ENCODE data around the gene WDR75. TPM values are rescaled to one million over a fixed set of nuclear protein-coding genes. Genes with fewer than 3 reads are reported as not detected.
A peak's percentile ranks its signal among the peaks of the same experiment; 100 is the strongest.

The WDR75 gene
- total and polyA plus RNA-seq, 4 donors, result 16.3 to 50.1 (median 23.2) TPM

DNA sequence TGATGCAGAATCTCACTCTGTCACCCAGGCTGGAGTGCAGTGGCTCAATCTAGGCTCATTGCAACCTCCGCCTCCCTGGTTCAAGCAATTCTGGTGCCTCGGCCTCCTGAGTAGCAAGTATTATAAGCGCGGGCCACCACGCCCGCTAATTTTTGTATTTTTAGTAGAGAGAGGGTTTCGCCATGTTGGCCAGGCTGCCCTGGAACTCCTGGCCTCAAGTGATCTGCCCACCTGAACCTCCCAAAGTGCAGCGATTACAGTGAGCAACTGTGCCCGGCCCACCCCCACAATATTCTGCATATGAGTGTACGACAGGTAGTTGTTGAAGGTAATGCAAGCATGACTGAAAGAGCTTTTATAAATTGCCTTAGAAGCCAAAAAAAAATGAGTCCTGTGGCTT lies 1.2 kb downstream of the WDR75 start:
- Histone ChIP-seq H3K36me3 (ENCODE audit: control insufficient read depth in 4 of 4, insufficient read depth in 4 of 4, low read length in 4 of 4) (peaks cover 0 to 4% (median 2%) of the 10 kb centered on the region in 4 donors), H3K4me1 (ENCODE audit: control insufficient read depth in 5 of 5, insufficient read depth in 5 of 5, low read length in 5 of 5) (peaks cover 0 to 24% (median 6%) of the 10 kb centered on the region in 5 donors), H3K27ac (ENCODE audit: low read depth in 1 of 2, low read length in 1 of 2) (no peak overlapping the region), H3K27me3 (ENCODE audit: control insufficient read depth in 3 of 3, insufficient read depth in 3 of 3, low read length in 2 of 3) (no peaks in the 10 kb centered on the region), H3K9ac (ENCODE audit: insufficient read depth in 1 of 2, low read length in 2 of 2) (peak overlapping the region in 1 of 2 donors; percentile 90), H3K9me3 (ENCODE audit: control insufficient read depth in 4 of 4, insufficient read depth in 3 of 4, low read length in 3 of 4) (no peaks in the 10 kb centered on the region), H3K4me3 (no peak overlapping the region)
- ATAC-seq (ENCODE audit: insufficient read depth, low FRiP score) (no peak), DNase-seq (no peak)
- TF ChIP-seq, protein P1, sequence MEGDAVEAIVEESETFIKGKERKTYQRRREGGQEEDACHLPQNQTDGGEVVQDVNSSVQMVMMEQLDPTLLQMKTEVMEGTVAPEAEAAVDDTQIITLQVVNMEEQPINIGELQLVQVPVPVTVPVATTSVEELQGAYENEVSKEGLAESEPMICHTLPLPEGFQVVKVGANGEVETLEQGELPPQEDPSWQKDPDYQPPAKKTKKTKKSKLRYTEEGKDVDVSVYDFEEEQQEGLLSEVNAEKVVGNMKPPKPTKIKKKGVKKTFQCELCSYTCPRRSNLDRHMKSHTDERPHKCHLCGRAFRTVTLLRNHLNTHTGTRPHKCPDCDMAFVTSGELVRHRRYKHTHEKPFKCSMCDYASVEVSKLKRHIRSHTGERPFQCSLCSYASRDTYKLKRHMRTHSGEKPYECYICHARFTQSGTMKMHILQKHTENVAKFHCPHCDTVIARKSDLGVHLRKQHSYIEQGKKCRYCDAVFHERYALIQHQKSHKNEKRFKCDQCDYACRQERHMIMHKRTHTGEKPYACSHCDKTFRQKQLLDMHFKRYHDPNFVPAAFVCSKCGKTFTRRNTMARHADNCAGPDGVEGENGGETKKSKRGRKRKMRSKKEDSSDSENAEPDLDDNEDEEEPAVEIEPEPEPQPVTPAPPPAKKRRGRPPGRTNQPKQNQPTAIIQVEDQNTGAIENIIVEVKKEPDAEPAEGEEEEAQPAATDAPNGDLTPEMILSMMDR (IDR thresholded peaks at IDR 0.05; ENCODE audit: control extremely low read depth, extremely low read depth), result no peak
- WGBS, 2 donors, result 90 to 92% methylated on average over 10 of the region's 10 CpGs

DNA sequence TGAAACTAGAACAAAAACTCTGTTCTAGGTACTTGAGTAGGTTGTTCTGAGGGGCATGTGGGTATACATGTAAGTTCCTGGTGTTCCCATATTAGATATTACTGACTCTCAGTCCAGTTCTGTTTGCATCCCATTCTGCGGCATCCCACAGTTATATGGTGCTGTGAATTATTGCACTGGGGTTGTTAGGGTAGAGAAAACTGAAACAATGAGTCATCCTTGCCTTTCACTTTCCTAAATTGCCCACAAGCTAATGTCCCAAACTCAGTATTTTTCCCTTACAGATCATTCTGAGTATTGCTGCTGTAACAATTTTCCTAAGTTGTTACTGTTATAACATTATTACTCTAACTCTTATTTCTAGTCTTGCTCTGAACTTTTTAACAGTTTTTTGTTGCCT lies 3.0 kb downstream of the WDR75 start:
- Histone ChIP-seq H3K27me3 (ENCODE audit: control insufficient read depth in 3 of 3, insufficient read depth in 3 of 3, low read length in 2 of 3) (no peaks in the 10 kb centered on the region), H3K9ac (ENCODE audit: insufficient read depth in 1 of 2, low read length in 2 of 2) (no peak overlapping the region), H3K27ac (ENCODE audit: low read depth in 1 of 2, low read length in 1 of 2) (no peak overlapping the region), H3K4me1 (ENCODE audit: control insufficient read depth in 5 of 5, insufficient read depth in 5 of 5, low read length in 5 of 5) (peaks cover 0 to 24% (median 6%) of the 10 kb centered on the region in 5 donors), H3K9me3 (ENCODE audit: control insufficient read depth in 4 of 4, insufficient read depth in 3 of 4, low read length in 3 of 4) (no peaks in the 10 kb centered on the region), H3K4me3 (no peak overlapping the region), H3K36me3 (ENCODE audit: control insufficient read depth in 4 of 4, insufficient read depth in 4 of 4, low read length in 4 of 4) (peaks cover 0 to 13% (median 6%) of the 10 kb centered on the region in 4 donors)
- TF ChIP-seq, protein P1 (IDR thresholded peaks at IDR 0.05; ENCODE audit: control extremely low read depth, extremely low read depth), result no peak
- DNase-seq (no peak), ATAC-seq (ENCODE audit: insufficient read depth, low FRiP score) (no peak)
- WGBS, 2 donors, result 68 to 88% methylated on average over 1 of the region's 1 CpG

DNA sequence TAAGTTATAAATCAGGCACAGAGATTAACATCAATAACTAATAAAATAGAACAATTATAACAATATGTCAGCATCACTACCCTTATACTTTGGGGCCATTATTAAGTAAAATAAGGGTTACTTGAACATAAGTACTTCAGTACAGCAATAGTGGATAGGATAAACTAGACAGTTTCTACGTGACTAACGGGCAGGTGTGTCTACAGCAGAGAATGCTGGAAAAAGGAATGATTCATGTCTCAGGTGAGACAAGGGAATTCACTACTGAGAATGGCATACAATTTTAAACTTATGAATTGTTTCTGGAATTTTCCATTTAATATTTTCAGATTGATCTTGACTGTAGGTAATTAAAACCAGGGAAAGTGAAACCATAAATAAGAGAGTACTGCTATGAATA lies 5.5 kb downstream of the WDR75 start:
- peaks cover 0 to 20% (median 6%) of the 10 kb centered on the region in 5 donors for H3K4me1 ChIP-seq (ENCODE audit: control insufficient read depth in 5 of 5, insufficient read depth in 5 of 5, low read length in 5 of 5)
- DNase-seq, result no peak
- H3K27ac ChIP-seq (ENCODE audit: low read depth in 1 of 2, low read length in 1 of 2), result no peak overlapping the region
- peaks cover 3 to 22% (median 13%) of the 10 kb centered on the region in 4 donors for H3K36me3 ChIP-seq (ENCODE audit: control insufficient read depth in 4 of 4, insufficient read depth in 4 of 4, low read length in 4 of 4)
- no peaks in the 10 kb centered on the region for H3K9me3 ChIP-seq (ENCODE audit: control insufficient read depth in 4 of 4, insufficient read depth in 3 of 4, low read length in 3 of 4)
- no peaks in the 10 kb centered on the region for H3K27me3 ChIP-seq (ENCODE audit: control insufficient read depth in 3 of 3, insufficient read depth in 3 of 3, low read length in 2 of 3)
- no peak overlapping the region for H3K4me3 ChIP-seq
- no peak overlapping the region for H3K9ac ChIP-seq (ENCODE audit: insufficient read depth in 1 of 2, low read length in 2 of 2)
- TF ChIP-seq, protein P1 (IDR thresholded peaks at IDR 0.05; ENCODE audit: control extremely low read depth, extremely low read depth), result no peak
- no peak for ATAC-seq (ENCODE audit: insufficient read depth, low FRiP score)
- 95 to 99% methylated on average over 2 of the region's 2 CpGs for WGBS, 2 donors

DNA sequence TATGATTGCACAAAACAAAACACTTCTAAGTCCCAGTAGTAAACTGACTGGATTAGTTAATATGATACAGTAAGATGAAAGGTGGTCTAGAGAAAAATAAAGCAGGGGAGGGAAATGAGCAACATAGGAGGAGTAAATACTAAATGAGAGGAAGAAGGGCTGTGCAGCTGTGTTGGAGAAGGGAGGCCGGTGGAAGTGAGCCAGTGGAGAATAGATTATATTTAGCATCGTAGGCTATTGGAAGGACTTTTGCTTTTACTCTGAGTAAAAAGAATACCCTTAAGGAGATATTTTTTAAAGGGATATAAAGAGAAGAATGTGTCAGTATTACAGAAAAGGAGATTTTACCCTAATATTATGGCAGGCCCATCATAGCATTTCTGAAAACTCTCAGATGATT lies 12.7 kb downstream of the WDR75 start:
- no peak overlapping the region for H3K9ac ChIP-seq (ENCODE audit: insufficient read depth in 1 of 2, low read length in 2 of 2)

More for the DNA sequence above, 12.7 kb downstream of the WDR75 start:
- H3K4me1 ChIP-seq (ENCODE audit: control insufficient read depth in 5 of 5, insufficient read depth in 5 of 5, low read length in 5 of 5), result peaks cover 0 to 4% (median 0%) of the 10 kb centered on the region in 5 donors
- no peak for ATAC-seq (ENCODE audit: insufficient read depth, low FRiP score)
- no peak for DNase-seq
- 74 to 90% methylated on average over 2 of the region's 2 CpGs for WGBS, 2 donors
- TF ChIP-seq, protein P1 (IDR thresholded peaks at IDR 0.05; ENCODE audit: control extremely low read depth, extremely low read depth), result no peak
- peaks cover 12 to 38% (median 21%) of the 10 kb centered on the region in 4 donors for H3K36me3 ChIP-seq (ENCODE audit: control insufficient read depth in 4 of 4, insufficient read depth in 4 of 4, low read length in 4 of 4)
- no peaks in the 10 kb centered on the region for H3K9me3 ChIP-seq (ENCODE audit: control insufficient read depth in 4 of 4, insufficient read depth in 3 of 4, low read length in 3 of 4)
- no peak overlapping the region for H3K27ac ChIP-seq (ENCODE audit: low read depth in 1 of 2, low read length in 1 of 2)
- no peaks in the 10 kb centered on the region for H3K27me3 ChIP-seq (ENCODE audit: control insufficient read depth in 3 of 3, insufficient read depth in 3 of 3, low read length in 2 of 3)
- no peak overlapping the region for H3K4me3 ChIP-seq
